Common myeloid progenitor, CD34-positive (primary cell): ENCODE data around the gene ELK4.

ENCODE experiments used
- CTCF ChIA-PET: fragments of 350-600 bp; sonication (Branson Sonifier 250); formaldehyde crosslinking; loops from one replicate; lab custom pipeline; 2021; ENCODE audit warnings: antibody characterized with exemption; lab: Charles Lee
- POLR2A ChIA-PET: fragments of 350-600 bp; sonication (Branson Sonifier 250); formaldehyde crosslinking; loops from one replicate; lab custom pipeline; 2021; ENCODE audit warnings: antibody characterized with exemption; lab: Charles Lee
- DNase-seq, 3 donors: peaks; one replicate each; pipeline versions ENCODE4 v3.0.0 to v3.0.0-alpha.2; 2013
- H3K27ac ChIP-seq, 2 experiments: 1 replicate in 1 of 2; 2 replicates in 1 of 2; pipeline ENCODE4 v1.7.0; 2013; ENCODE audit warnings: inconsistent platforms in 2 of 2, low read length in 2 of 2, mild to moderate bottlenecking in 2 of 2, low read depth in 1 of 2, moderate library complexity in 1 of 2; ENCODE audit not compliant: severe bottlenecking in 2 of 2, insufficient read depth in 1 of 2, poor library complexity in 1 of 2
- H3K27me3 ChIP-seq, 5 experiments: replicated peaks in 2 of 5; 1 replicate in 3 of 5; 2 replicates in 2 of 5; pipeline versions ENCODE4 v1.6.1 to v1.7.0; 2013; ENCODE audit warnings: low read length in 4 of 5, mild to moderate bottlenecking in 2 of 5, moderate library complexity in 2 of 5, inconsistent platforms in 1 of 5; ENCODE audit not compliant: insufficient read depth in 5 of 5, control insufficient read depth in 4 of 5
- H3K36me3 ChIP-seq, 4 experiments: 1 replicate in 2 of 4; 2 replicates in 2 of 4; pipeline versions ENCODE4 v1.6.1 to v1.7.0; 2013; ENCODE audit warnings: low read length in 3 of 4, control low read depth in 1 of 4, mild to moderate bottlenecking in 1 of 4; ENCODE audit not compliant: control insufficient read depth in 4 of 4, insufficient read depth in 4 of 4
- H3K4me1 ChIP-seq, 4 experiments: 1 replicate in 3 of 4; 2 replicates in 1 of 4; pipeline versions ENCODE4 v1.6.1 to v1.7.1; 2013; ENCODE audit warnings: low read length in 3 of 4, mild to moderate bottlenecking in 3 of 4, control low read depth in 1 of 4, inconsistent platforms in 1 of 4, moderate library complexity in 1 of 4; ENCODE audit not compliant: control insufficient read depth in 4 of 4, insufficient read depth in 4 of 4; ENCODE audit errors: control extremely low read depth in 1 of 4
- H3K4me3 ChIP-seq, 7 experiments: 1 replicate in 4 of 7; 2 replicates in 3 of 7; pipeline versions ENCODE4 v1.5.1 to v1.7.0; 2013; ENCODE audit warnings: mild to moderate bottlenecking in 7 of 7, low read length in 6 of 7, moderate library complexity in 6 of 7, inconsistent platforms in 2 of 7, low read depth in 2 of 7, control low read depth in 1 of 7; ENCODE audit not compliant: insufficient read depth in 4 of 7, control insufficient read depth in 1 of 7; ENCODE audit errors: extremely low read depth in 1 of 7
- H3K9me3 ChIP-seq, 5 experiments: 1 replicate in 4 of 5; 2 replicates in 1 of 5; pipeline versions ENCODE4 v1.6.1 to v1.7.1; 2013; ENCODE audit warnings: low read length in 4 of 5, mild to moderate bottlenecking in 2 of 5, inconsistent platforms in 1 of 5, low read depth in 1 of 5, moderate library complexity in 1 of 5; ENCODE audit not compliant: control insufficient read depth in 4 of 5, insufficient read depth in 2 of 5; ENCODE audit errors: control extremely low read depth in 1 of 5
- WGBS: methylation state at CpG from one replicate; pipeline ENCODE4 v1.1.5; 2013; ENCODE audit not compliant: insufficient coverage; 5-methylcytosine and 5-hydroxymethylcytosine counted together

ELK4 gene

DNA sequence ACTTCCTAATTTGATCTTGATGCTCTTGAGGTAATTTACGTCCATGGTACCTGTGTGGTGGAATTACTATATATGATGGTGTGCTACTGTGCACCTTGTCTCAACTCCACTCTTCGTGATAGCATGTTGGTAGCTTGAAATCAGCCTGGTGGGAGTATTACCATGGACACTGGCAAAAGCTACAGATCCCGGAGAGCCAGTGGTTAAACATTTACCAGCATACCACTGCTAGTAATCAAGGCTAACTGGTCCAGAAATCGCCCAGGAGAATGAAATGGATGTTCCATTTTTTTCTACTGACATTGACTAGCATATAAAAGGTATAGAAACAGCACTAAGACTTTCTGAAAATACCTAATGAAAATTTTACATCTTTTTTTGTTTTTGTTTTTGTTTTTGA, 30.6 kb downstream of the ELK4 start:
- 92% methylated on average over 2 of the region's 4 CpGs for WGBS
- CTCF ChIA-PET: interaction anchor here (2.3 to 14.9 kb wide), 3 partner anchors 11 to 57 kb away, joined by 5 to 253 read pairs (median 37); partner anchors contain the start of gene ELK4
- peaks cover 5 to 10% (median 5%) of the 10 kb centered on the region in 4 experiments for H3K4me1 ChIP-seq
- H3K36me3 ChIP-seq: peaks cover 2 to 47% (median 24%) of the 10 kb centered on the region in 4 experiments
- no peaks in the 10 kb centered on the region for H3K9me3 ChIP-seq
- H3K27me3 ChIP-seq: no peaks in the 10 kb centered on the region
- no peak overlapping the region for H3K4me3 ChIP-seq
- H3K27ac ChIP-seq: no peak overlapping the region
- no peak for DNase-seq
- POLR2A ChIA-PET: interaction anchor here (1.0 kb wide), 1 partner anchor 8 kb away, joined by 3 read pairs; no protein-coding TSS in a partner anchor

- 75% methylated on average over 1 of the region's 1 CpG for WGBS
- H3K36me3 ChIP-seq: peaks cover 2 to 47% (median 24%) of the 10 kb centered on the region in 4 experiments
- H3K4me3 ChIP-seq: no peak overlapping the region
- ChIA-PET CTCF (interaction anchor here (3.3 to 14.9 kb wide), 2 partner anchors 10 to 58 kb away, joined by 37 to 253 read pairs; no protein-coding TSS in a partner anchor), POLR2A (interaction anchor here (1.0 kb wide), 1 partner anchor 9 kb away, joined by 3 read pairs; no protein-coding TSS in a partner anchor)
- peaks cover under 1 to 2% (median 1%) of the 10 kb centered on the region in 4 experiments for H3K4me1 ChIP-seq
- no peaks in the 10 kb centered on the region for H3K27me3 ChIP-seq
- no peaks in the 10 kb centered on the region for H3K9me3 ChIP-seq
- DNase-seq: no peak
- H3K27ac ChIP-seq: no peak overlapping the region
Observed at GRCh38 chr1:205600085-205600484, 31.7 kb downstream of the ELK4 start.

GRCh38 chr1:205599669-205600042, 32.2 kb downstream of the ELK4 start:
- H3K4me3 ChIP-seq: no peak overlapping the region
- DNase-seq: no peak
- H3K4me1 ChIP-seq: no peaks in the 10 kb centered on the region
- H3K9me3 ChIP-seq: no peaks in the 10 kb centered on the region
- no peak overlapping the region for H3K27ac ChIP-seq
- CTCF ChIA-PET: interaction anchor here (3.3 to 14.9 kb wide), 2 partner anchors 9 to 58 kb away, joined by 37 to 253 read pairs; no protein-coding TSS in a partner anchor
- 100% methylated on average over 3 of the region's 5 CpGs for WGBS
- no peaks in the 10 kb centered on the region for H3K27me3 ChIP-seq
- peaks cover 5 to 47% (median 23%) of the 10 kb centered on the region in 4 experiments for H3K36me3 ChIP-seq
- POLR2A ChIA-PET: no interaction called here

DNA sequence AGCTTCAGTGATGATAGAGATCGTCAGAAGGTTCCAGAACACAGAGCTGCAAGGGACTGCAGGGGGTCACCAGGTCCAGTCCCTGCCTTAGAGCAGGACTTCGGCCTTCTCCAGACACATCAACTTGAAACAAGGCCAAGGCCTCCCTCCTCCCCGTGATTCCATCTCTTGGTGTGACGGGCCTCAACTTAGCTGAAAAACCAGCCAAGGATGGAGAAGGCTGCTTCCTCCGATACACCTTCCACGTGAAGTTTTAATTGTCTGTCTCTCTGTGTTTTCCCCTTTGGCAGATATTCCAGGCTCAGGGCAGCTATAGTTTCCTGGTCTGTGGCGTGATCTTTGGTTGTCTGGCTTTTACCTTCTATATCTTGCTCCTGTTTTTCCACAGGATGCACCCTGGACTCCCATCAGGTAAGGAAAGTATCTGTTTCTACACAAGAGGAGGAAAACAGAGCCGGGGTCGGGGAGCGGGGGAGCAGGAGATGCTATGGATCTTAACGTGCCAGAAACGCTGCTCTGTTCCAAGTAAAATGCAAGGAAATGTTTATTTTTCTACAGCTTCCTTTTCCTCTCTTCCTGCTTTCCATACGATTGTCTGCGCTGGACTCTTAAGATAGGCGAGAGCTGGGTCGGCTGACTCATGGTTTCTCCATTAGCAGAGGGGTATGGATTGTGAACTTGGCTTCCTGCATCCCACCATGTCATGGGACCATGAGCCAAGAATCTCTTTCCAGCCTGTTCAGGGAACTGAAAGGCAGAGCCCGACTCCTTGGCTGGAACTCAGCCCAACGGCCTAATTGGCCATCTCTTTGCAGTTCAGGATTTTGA, 32.8 kb downstream of the ELK4 start:
- H3K4me1 ChIP-seq: peaks cover 0 to 1% (median under 1%) of the 10 kb centered on the region in 4 experiments
- no peaks in the 10 kb centered on the region for H3K27me3 ChIP-seq
- no peak for DNase-seq
- no peak overlapping the region for H3K27ac ChIP-seq
- no peaks in the 10 kb centered on the region for H3K9me3 ChIP-seq
- H3K4me3 ChIP-seq: no peak overlapping the region
- ChIA-PET POLR2A (no interaction called here), CTCF (interaction anchor here (0.6 to 14.9 kb wide), 4 partner anchors 10 to 112 kb away, joined by 3 to 253 read pairs (median 4); no protein-coding TSS in a partner anchor)
- 81% methylated on average over 9 of the region's 18 CpGs for WGBS
- H3K36me3 ChIP-seq: peaks cover 5 to 43% (median 21%) of the 10 kb centered on the region in 4 experiments

GRCh38 chr1:205597691-205598314, 34.0 kb downstream of the ELK4 start:
- no peak overlapping the region for H3K27ac ChIP-seq
- H3K27me3 ChIP-seq: no peaks in the 10 kb centered on the region
- H3K36me3 ChIP-seq: peaks cover 3 to 36% (median 21%) of the 10 kb centered on the region in 4 experiments
- no peak for DNase-seq
- H3K9me3 ChIP-seq: no peaks in the 10 kb centered on the region
- ChIA-PET CTCF (interaction anchor here (14.9 kb wide), 1 partner anchor 60 kb away, joined by 253 read pairs; no protein-coding TSS in a partner anchor), POLR2A (no interaction called here)
- 93% methylated on average over 7 of the region's 8 CpGs for WGBS
- H3K4me1 ChIP-seq: peaks cover 0 to 11% (median 8%) of the 10 kb centered on the region in 4 experiments
- H3K4me3 ChIP-seq: no peak overlapping the region

DNA sequence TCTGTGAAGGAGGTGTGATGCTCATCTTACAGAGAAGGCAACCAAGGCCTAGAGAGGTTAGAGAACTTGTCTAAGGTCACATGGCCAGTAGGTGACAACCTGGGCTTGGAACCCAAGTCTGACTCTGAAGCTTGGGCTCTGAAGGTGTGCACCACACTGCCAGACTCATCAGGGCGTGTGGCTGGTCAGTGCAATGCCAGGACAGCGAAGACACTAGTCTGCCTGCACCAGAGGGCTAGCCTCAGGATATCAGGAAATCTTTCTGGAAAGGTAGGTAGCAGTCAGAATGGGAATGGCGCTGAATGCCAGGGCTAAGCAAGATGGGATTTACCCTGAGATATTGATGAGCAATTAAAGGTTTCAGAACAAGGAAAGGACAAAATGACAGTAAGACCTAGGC, 34.9 kb downstream of the ELK4 start:
- Histone ChIP-seq H3K36me3 (peaks cover 3 to 30% (median 21%) of the 10 kb centered on the region in 4 experiments), H3K4me3 (no peak overlapping the region), H3K27me3 (no peaks in the 10 kb centered on the region), H3K4me1 (peaks cover 3 to 20% (median 13%) of the 10 kb centered on the region in 4 experiments), H3K9me3 (no peaks in the 10 kb centered on the region), H3K27ac (no peak overlapping the region)
- ChIA-PET POLR2A (no interaction called here), CTCF (interaction anchor here (1.0 to 14.9 kb wide), 2 partner anchors 61 to 114 kb away, joined by 5 to 253 read pairs; no protein-coding TSS in a partner anchor)
- DNase-seq: no peak
- 97% methylated on average over 3 of the region's 3 CpGs for WGBS
